SK-N-SH (cell line): ENCODE results near the gene SUCLG2. TPM values are rescaled to one million over a fixed set of nuclear protein-coding genes. Genes with fewer than 3 reads are reported as not detected.

Source experiments
- CTCF ChIA-PET: fragments of 300-600, 350-600 bp; formaldehyde crosslinking; extraction: SDS; loops from one replicate; lab custom pipeline; 2021; lab: Yijun Ruan, JAX
- POLR2A ChIA-PET: fragments of 350-600 bp; sonication (Branson Sonifier 250); formaldehyde crosslinking; extraction: SDS; loops from one replicate; lab custom pipeline; 2020; ENCODE audit warnings: antibody characterized with exemption, inconsistent platforms; lab: Yijun Ruan, JAX
- DNase-seq: peaks from one replicate; pipeline ENCODE4 v3.0.0; 2012
- H2AFZ ChIP-seq: fragments of 200-600 bp; sonication (generic); 2 replicates; pipeline ENCODE4 v1.8.1; 2016; ENCODE audit warnings: antibody characterized with exemption, mild to moderate bottlenecking, low read depth
- H3F3A ChIP-seq: fragments of 200-600 bp; sonication (generic); replicated peaks from 2 replicates; pipeline ENCODE3; 2016; ENCODE audit warnings: antibody characterized with exemption, mild to moderate bottlenecking; ENCODE audit not compliant: insufficient read depth
- H3K27ac ChIP-seq, 2 experiments: fragments of 200-500 bp in 1 of 2; fragments of 200-600 bp in 1 of 2; sonication (Bioruptor generic) in 1 of 2; sonication (generic), shearing (Covaris generic) in 1 of 2; 2 replicates each; pipeline versions ENCODE4 v1.5.1 to v1.6.1; 2014 to 2016; ENCODE audit warnings: low read depth in 2 of 2, inconsistent platforms in 1 of 2, low read length in 1 of 2, mild to moderate bottlenecking in 1 of 2, mixed read lengths in 1 of 2
- H3K27me3 ChIP-seq: fragments of 200-600 bp; sonication (generic), shearing (Covaris generic); 2 replicates; pipeline ENCODE4 v1.6.1; 2016; ENCODE audit warnings: mixed run types; ENCODE audit not compliant: insufficient read depth
- H3K36me3 ChIP-seq, 2 experiments: fragments of 200-500 bp in 1 of 2; fragments of 200-600 bp in 1 of 2; sonication (Bioruptor generic) in 1 of 2; sonication (generic) in 1 of 2; replicated peaks in 1 of 2; 2 replicates each; pipeline versions ENCODE3 to v1.5.1; 2014 to 2016; ENCODE audit warnings: low read length in 1 of 2, mild to moderate bottlenecking in 1 of 2; ENCODE audit not compliant: insufficient read depth in 2 of 2, control insufficient read depth in 1 of 2
- H3K4me1 ChIP-seq, 2 experiments: fragments of 200-500 bp in 1 of 2; fragments of 200-600 bp in 1 of 2; sonication (Bioruptor generic) in 1 of 2; sonication (generic), shearing (Covaris generic) in 1 of 2; 2 replicates each; pipeline versions ENCODE4 v1.5.1 to v1.6.1; 2014 to 2016; ENCODE audit warnings: low read depth in 1 of 2, low read length in 1 of 2, mixed run types in 1 of 2; ENCODE audit not compliant: insufficient read depth in 2 of 2, control insufficient read depth in 1 of 2
- H3K4me2 ChIP-seq: fragments of 200-600 bp; sonication (generic), shearing (Covaris generic); 2 replicates; pipeline ENCODE4 v1.6.1; 2017; ENCODE audit warnings: mixed run types
- H3K4me3 ChIP-seq, 2 experiments: fragments of 200-500 bp in 1 of 2; fragments of 200-600 bp in 1 of 2; sonication (Bioruptor generic) in 1 of 2; sonication (generic), shearing (Covaris generic) in 1 of 2; 2 replicates each; pipeline versions ENCODE4 v1.5.1 to v1.8.1; 2014 to 2016; ENCODE audit warnings: low read depth in 2 of 2, inconsistent platforms in 1 of 2, low read length in 1 of 2, mild to moderate bottlenecking in 1 of 2, mixed read lengths in 1 of 2, moderate library complexity in 1 of 2
- H3K79me2 ChIP-seq: fragments of 200-600 bp; sonication (generic); 2 replicates; pipeline ENCODE4 v1.8.1; 2017; ENCODE audit warnings: mild to moderate bottlenecking; ENCODE audit not compliant: insufficient read depth
- H3K9ac ChIP-seq: fragments of 200-600 bp; sonication (generic); 2 replicates; pipeline ENCODE4 v1.6.1; 2017; ENCODE audit warnings: mixed run types
- H3K9me2 ChIP-seq: fragments of 200-600 bp; sonication (generic); 2 replicates; pipeline ENCODE4 v1.6.1; 2017; ENCODE audit warnings: mixed run types
- H3K9me3 ChIP-seq: fragments of 200-600 bp; sonication (generic); 2 replicates; pipeline ENCODE4 v1.6.1; 2017; ENCODE audit warnings: mixed run types, mild to moderate bottlenecking, moderate library complexity
- H4K20me1 ChIP-seq: fragments of 200-600 bp; sonication (generic); 2 replicates; pipeline ENCODE4 v1.6.1; 2017; ENCODE audit warnings: mild to moderate bottlenecking, mixed run types; ENCODE audit not compliant: insufficient read depth
- ELF1 ChIP-seq: IDR thresholded peaks from 2 replicates; pipeline ENCODE4 v1.4.0; 2012
- EZH2phosphoT487 ChIP-seq: fragments of 200-600 bp; sonication (generic); IDR thresholded peaks from 2 replicates; pipeline ENCODE4 v1.6.1; 2017; ENCODE audit warnings: low read depth, mixed run types, mild to moderate bottlenecking, antibody characterized with exemption, moderate library complexity, borderline replicate concordance
- FOSL2 ChIP-seq: IDR thresholded peaks from 2 replicates; pipeline ENCODE4 v1.4.0; 2012; ENCODE audit warnings: low read depth, mild to moderate bottlenecking, moderate library complexity, borderline replicate concordance
- GABPA ChIP-seq: IDR thresholded peaks from 2 replicates; pipeline ENCODE4 v1.4.0; 2012; ENCODE audit warnings: low read depth, mild to moderate bottlenecking
- JUND ChIP-seq: IDR thresholded peaks from 2 replicates; pipeline ENCODE4 v1.4.0; 2012
- MEF2A ChIP-seq: IDR thresholded peaks from 2 replicates; pipeline ENCODE4 v1.4.0; 2012; ENCODE audit warnings: low read depth, borderline replicate concordance
- NFIC ChIP-seq: IDR thresholded peaks from 2 replicates; pipeline ENCODE4 v1.4.0; 2012; ENCODE audit warnings: borderline replicate concordance
- RCOR1 ChIP-seq: fragments of 150-350 bp; IDR thresholded peaks from 2 replicates; pipeline ENCODE4 v1.6.1; 2017; ENCODE audit warnings: antibody characterized with exemption, low read length
- REST ChIP-seq: IDR thresholded peaks from 2 replicates; pipeline ENCODE4 v1.6.1; 2012; ENCODE audit warnings: mild to moderate bottlenecking, low read depth, low read length, moderate library complexity
- RFX5 ChIP-seq: IDR thresholded peaks from 2 replicates; pipeline ENCODE4 v1.6.1; 2012; ENCODE audit warnings: mild to moderate bottlenecking, improper control_type of control experiment, low read length
- TCF12 ChIP-seq: IDR thresholded peaks from 2 replicates; pipeline ENCODE4 v1.4.0; 2012
- TEAD4 ChIP-seq: IDR thresholded peaks from 2 replicates; pipeline ENCODE4 v1.4.0; 2012; ENCODE audit warnings: mild to moderate bottlenecking, borderline replicate concordance; ENCODE audit not compliant: insufficient read depth
- YY1 ChIP-seq: IDR thresholded peaks from 2 replicates; pipeline ENCODE4 v1.4.0; 2012; ENCODE audit warnings: low read depth, mild to moderate bottlenecking
- WGBS: methylation state at CpG from one replicate; pipeline ENCODE4 v1.1.6; 2017; ENCODE audit warnings: low lambda C conversion rate; 5-methylcytosine and 5-hydroxymethylcytosine counted together
- polyA plus RNA-seq, 3 experiments: library from polyadenylated mRNA; depleted of rRNA; stranded (reverse); fragments of >200 nt; gene quantifications; 2 replicates each; pipeline ENCODE4 v1.2.3, GENCODE V29; 2012
- TF ChIP-seq, protein P1 (sequence below): IDR thresholded peaks from 2 replicates; pipeline ENCODE4 v1.4.0; 2012; ENCODE audit warnings: low read depth
- TF ChIP-seq, protein P2 (sequence below): fragments of 200-600 bp; sonication (generic); IDR thresholded peaks from 2 replicates; pipeline ENCODE4 v1.6.1; 2017; ENCODE audit warnings: antibody characterized with exemption, mild to moderate bottlenecking, moderate library complexity

Gene SUCLG2
- polyA plus RNA-seq, 1 of the 3 experiments (the other 2 are of a cell fraction), result 20.2 TPM

- H4K20me1 ChIP-seq, result 0 out of 2 replicates have a peak, but pooled peaks cover 2% of the 10 kb centered on the region
- H3K4me1 ChIP-seq, result no peaks in the 10 kb centered on the region
- no peaks in the 10 kb centered on the region for H3K9me3 ChIP-seq
- POLR2A ChIA-PET, result no interaction called here
- H3K27ac ChIP-seq, result no peak overlapping the region
- H3K9ac ChIP-seq, result no peak overlapping the region
- H3K4me2 ChIP-seq, result no peak overlapping the region
- peaks cover 18% of the 10 kb centered on the region for H3K79me2 ChIP-seq
- H3K27me3 ChIP-seq, result no peaks in the 10 kb centered on the region
- DNase-seq, result no peak
- WGBS, result 100% methylated on average over 1 of the region's 1 CpG
- H3F3A ChIP-seq, result no peaks in the 10 kb centered on the region
- TF ChIP-seq JUND (no peak), RCOR1 (no peak), REST (no peak), YY1 (no peak), TCF12 (no peak), MEF2A (no peak), RFX5 (no peak), NFIC (no peak), TEAD4 (no peak), GABPA (no peak), ELF1 (no peak), FOSL2 (no peak), EZH2phosphoT487 (no peak)
- TF ChIP-seq, protein P1, sequence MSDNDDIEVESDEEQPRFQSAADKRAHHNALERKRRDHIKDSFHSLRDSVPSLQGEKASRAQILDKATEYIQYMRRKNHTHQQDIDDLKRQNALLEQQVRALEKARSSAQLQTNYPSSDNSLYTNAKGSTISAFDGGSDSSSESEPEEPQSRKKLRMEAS, result no peak
- TF ChIP-seq, protein P2, sequence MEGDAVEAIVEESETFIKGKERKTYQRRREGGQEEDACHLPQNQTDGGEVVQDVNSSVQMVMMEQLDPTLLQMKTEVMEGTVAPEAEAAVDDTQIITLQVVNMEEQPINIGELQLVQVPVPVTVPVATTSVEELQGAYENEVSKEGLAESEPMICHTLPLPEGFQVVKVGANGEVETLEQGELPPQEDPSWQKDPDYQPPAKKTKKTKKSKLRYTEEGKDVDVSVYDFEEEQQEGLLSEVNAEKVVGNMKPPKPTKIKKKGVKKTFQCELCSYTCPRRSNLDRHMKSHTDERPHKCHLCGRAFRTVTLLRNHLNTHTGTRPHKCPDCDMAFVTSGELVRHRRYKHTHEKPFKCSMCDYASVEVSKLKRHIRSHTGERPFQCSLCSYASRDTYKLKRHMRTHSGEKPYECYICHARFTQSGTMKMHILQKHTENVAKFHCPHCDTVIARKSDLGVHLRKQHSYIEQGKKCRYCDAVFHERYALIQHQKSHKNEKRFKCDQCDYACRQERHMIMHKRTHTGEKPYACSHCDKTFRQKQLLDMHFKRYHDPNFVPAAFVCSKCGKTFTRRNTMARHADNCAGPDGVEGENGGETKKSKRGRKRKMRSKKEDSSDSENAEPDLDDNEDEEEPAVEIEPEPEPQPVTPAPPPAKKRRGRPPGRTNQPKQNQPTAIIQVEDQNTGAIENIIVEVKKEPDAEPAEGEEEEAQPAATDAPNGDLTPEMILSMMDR, result no peak
- H3K9me2 ChIP-seq, result no peaks in the 10 kb centered on the region
- H3K4me3 ChIP-seq, result no peak overlapping the region
- H2AFZ ChIP-seq, result no peak overlapping the region
- CTCF ChIA-PET, result no interaction called here
- H3K36me3 ChIP-seq, result peaks cover 22 to 29% of the 10 kb centered on the region in 2 experiments
Measured at GRCh38 chr3:67617518-67617917, 36.9 kb downstream of the SUCLG2 start.
